PC-9 (cell line): ENCODE data around the gene BCL7B. TPM values are rescaled to one million over a fixed set of nuclear protein-coding genes. Genes with fewer than 3 reads are reported as not detected.
"Not testable (repeated sequence)": the region's sequence is repeated elsewhere in the genome, so short reads cannot be mapped to it uniquely, and the experiment has no call there.

Source experiments
- BruUV-seq: library from RNA; stranded (reverse); fragments of 400-500 nt; replicated peaks from 2 replicates; lab custom pipeline; 2021; lab: Mats Ljungman, UMichigan
- CTCF ChIA-PET: fragments of 300-600 bp; sonication (Branson Sonifier 250); formaldehyde crosslinking; loops from one replicate; lab custom pipeline; 2022; ENCODE audit warnings: antibody characterized with exemption; lab: Charles Lee
- POLR2A ChIA-PET: fragments of 300-600 bp; sonication (Branson Sonifier 250); formaldehyde crosslinking; loops from one replicate; lab custom pipeline; 2022; ENCODE audit warnings: antibody characterized with exemption; ENCODE audit not compliant: unreplicated experiment; lab: Charles Lee
- DNase-seq, 2 experiments: peaks; one replicate each; pipeline versions ENCODE4 v3.0.0 to v3.0.0-alpha.2; 2015 to 2022; ENCODE audit warnings: mixed read lengths in 1 of 2
- H2AFZ ChIP-seq: fragments of 200-600 bp; sonication (generic); 2 replicates; pipeline ENCODE4 v1.8.1; 2017; ENCODE audit warnings: antibody characterized with exemption
- H3F3A ChIP-seq: fragments of 200-600 bp; sonication (generic); 2 replicates; pipeline ENCODE4 v1.8.1; 2017; ENCODE audit warnings: antibody characterized with exemption, mild to moderate bottlenecking, low read depth; ENCODE audit not compliant: insufficient read depth
- H3K27ac ChIP-seq: fragments of 200-600 bp; sonication (generic); 2 replicates; pipeline ENCODE4 v1.6.1; 2016; ENCODE audit warnings: mixed run types
- H3K27me3 ChIP-seq: fragments of 200-600 bp; sonication (generic); 2 replicates; pipeline ENCODE4 v1.6.1; 2016; ENCODE audit warnings: low read depth, mixed run types; ENCODE audit not compliant: insufficient read depth
- H3K36me3 ChIP-seq: fragments of 200-600 bp; sonication (generic); 2 replicates; pipeline ENCODE4 v1.6.1; 2016; ENCODE audit warnings: low read depth, mixed run types
- H3K4me1 ChIP-seq: fragments of 200-600 bp; sonication (generic); replicated peaks from 2 replicates; pipeline ENCODE4 v1.6.1; 2016; ENCODE audit warnings: mixed run types; ENCODE audit not compliant: insufficient read depth
- H3K4me2 ChIP-seq: fragments of 200-600 bp; sonication (generic); 2 replicates; pipeline ENCODE4 v1.6.1; 2017; ENCODE audit warnings: mixed run types
- H3K4me3 ChIP-seq: fragments of 200-600 bp; sonication (generic); 2 replicates; pipeline ENCODE4 v1.6.1; 2016; ENCODE audit warnings: mixed run types
- H3K79me2 ChIP-seq: fragments of 200-600 bp; sonication (generic); 2 replicates; pipeline ENCODE4 v1.6.1; 2017; ENCODE audit warnings: low read depth, mixed run types
- H3K9me2 ChIP-seq: fragments of 200-600 bp; sonication (generic); 2 replicates; pipeline ENCODE4 v1.8.1; 2017; ENCODE audit warnings: mild to moderate bottlenecking; ENCODE audit not compliant: insufficient read depth
- H3K9me3 ChIP-seq: fragments of 200-600 bp; sonication (generic); 2 replicates; pipeline ENCODE4 v1.8.1; 2016; ENCODE audit warnings: low read depth; ENCODE audit not compliant: insufficient read depth
- H4K20me1 ChIP-seq: fragments of 200-600 bp; sonication (generic); 2 replicates; pipeline ENCODE4 v1.8.1; 2017; ENCODE audit not compliant: insufficient read depth
- EZH2 ChIP-seq: fragments of 200-600 bp; sonication (generic); IDR thresholded peaks from 2 replicates; pipeline ENCODE4 v1.8.0; 2017; ENCODE audit warnings: antibody characterized with exemption, low read depth
- intact Hi-C: fragments of 100-400 bp; cut with micrococcal nuclease; formaldehyde crosslinking; loops from one replicate; pipeline ENCODE4 v1.10.0; 2022; ENCODE audit not compliant: unreplicated experiment
- total RNA-seq: library from RNA; stranded (reverse); gene quantifications from 2 replicates; pipeline ENCODE4 v1.2.3, GENCODE V29; 2021
- TF ChIP-seq, protein P1 (sequence below): fragments of 200-600 bp; sonication (generic); conservative IDR thresholded peaks from 2 replicates; pipeline ENCODE4 v1.6.1; 2017; ENCODE audit warnings: mixed run types, antibody characterized with exemption, mild to moderate bottlenecking, moderate library complexity

BCL7B gene
- total RNA-seq, 1 experiment from 2014 or later = 70.4 TPM

DNA sequence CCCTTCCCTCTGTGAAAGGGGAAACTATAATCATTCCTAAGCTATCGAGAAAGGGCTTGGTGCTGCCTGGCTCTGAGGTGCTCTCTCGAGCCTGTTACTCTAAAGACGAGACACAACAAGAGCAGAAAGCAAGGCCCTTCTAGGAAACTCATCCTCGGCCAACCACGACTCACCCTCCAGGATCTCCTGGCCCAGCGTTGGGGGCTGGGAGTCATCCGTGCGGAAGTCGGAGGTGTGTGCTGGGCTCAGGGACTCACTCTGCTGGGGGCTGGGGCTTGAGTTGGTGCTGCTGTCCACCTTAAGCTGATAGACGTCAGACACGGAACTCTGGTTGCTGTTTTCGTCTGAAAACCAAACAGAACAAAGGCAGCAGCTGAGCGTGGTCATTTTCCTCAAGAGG is 17.8 kb downstream of the BCL7B start:
- no peak overlapping the region for H3K4me2 ChIP-seq
- no peaks in the 10 kb centered on the region for H3K27me3 ChIP-seq
- peaks cover 8% of the 10 kb centered on the region for H3K79me2 ChIP-seq
- no peaks in the 10 kb centered on the region; the same call in 1 of the 2 replicates for H3F3A ChIP-seq
- CTCF ChIA-PET = interaction anchor here (0.5 kb wide), 1 partner anchor 13 kb away, joined by 3 read pairs; no protein-coding TSS in a partner anchor
- intact Hi-C loops = no loop called here
- H3K4me1 ChIP-seq = no peaks in the 10 kb centered on the region
- peaks cover 10% of the 10 kb centered on the region; the same call in 1 of the 2 replicates for H4K20me1 ChIP-seq
- DNase-seq = no peak
- BruUV-seq = no TSS peak
- POLR2A ChIA-PET = no interaction called here
- H3K36me3 ChIP-seq = peaks cover 20% of the 10 kb centered on the region; the same call in 1 of the 2 replicates
- H3K4me3 ChIP-seq = no peak overlapping the region
- H3K27ac ChIP-seq = no peak overlapping the region
- TF ChIP-seq, protein P1, sequence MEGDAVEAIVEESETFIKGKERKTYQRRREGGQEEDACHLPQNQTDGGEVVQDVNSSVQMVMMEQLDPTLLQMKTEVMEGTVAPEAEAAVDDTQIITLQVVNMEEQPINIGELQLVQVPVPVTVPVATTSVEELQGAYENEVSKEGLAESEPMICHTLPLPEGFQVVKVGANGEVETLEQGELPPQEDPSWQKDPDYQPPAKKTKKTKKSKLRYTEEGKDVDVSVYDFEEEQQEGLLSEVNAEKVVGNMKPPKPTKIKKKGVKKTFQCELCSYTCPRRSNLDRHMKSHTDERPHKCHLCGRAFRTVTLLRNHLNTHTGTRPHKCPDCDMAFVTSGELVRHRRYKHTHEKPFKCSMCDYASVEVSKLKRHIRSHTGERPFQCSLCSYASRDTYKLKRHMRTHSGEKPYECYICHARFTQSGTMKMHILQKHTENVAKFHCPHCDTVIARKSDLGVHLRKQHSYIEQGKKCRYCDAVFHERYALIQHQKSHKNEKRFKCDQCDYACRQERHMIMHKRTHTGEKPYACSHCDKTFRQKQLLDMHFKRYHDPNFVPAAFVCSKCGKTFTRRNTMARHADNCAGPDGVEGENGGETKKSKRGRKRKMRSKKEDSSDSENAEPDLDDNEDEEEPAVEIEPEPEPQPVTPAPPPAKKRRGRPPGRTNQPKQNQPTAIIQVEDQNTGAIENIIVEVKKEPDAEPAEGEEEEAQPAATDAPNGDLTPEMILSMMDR = no peak
- no peak for TF ChIP-seq EZH2
- no peaks in the 10 kb centered on the region for H3K9me3 ChIP-seq
- H3K9me2 ChIP-seq = no peaks in the 10 kb centered on the region
- H2AFZ ChIP-seq = no peak overlapping the region

DNA sequence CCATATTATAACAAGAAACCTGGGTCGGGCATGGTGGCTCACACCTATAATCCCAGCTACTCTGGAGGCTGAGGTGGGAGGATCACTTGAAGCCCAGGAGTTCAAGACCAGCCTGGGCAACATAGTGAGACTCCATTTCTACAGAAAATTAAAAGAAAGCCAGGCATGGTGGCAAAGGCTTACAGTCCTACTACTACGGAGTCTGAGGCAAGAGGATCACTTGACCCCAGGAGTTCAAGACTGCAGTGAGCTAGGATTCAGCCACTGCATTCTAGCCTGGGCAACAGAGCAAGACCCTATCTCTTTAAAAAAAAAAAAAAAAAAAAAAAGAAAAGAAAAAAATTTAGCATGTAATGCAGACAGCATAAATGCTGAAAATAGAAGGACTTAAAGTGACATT is 19.0 kb downstream of the BCL7B start:
- intact Hi-C loops, DNase-seq, H3K4me2 ChIP-seq, H3K9me3 ChIP-seq, H4K20me1 ChIP-seq, POLR2A ChIA-PET, H3K27me3 ChIP-seq, CTCF ChIA-PET, BruUV-seq, H3K79me2 ChIP-seq, H2AFZ ChIP-seq, H3K4me1 ChIP-seq, H3F3A ChIP-seq, H3K4me3 ChIP-seq, H3K9me2 ChIP-seq, H3K27ac ChIP-seq: not testable (repeated sequence)
- H3K36me3 ChIP-seq = peaks cover 20% of the 10 kb centered on the region; the same call in 1 of the 2 replicates

DNA sequence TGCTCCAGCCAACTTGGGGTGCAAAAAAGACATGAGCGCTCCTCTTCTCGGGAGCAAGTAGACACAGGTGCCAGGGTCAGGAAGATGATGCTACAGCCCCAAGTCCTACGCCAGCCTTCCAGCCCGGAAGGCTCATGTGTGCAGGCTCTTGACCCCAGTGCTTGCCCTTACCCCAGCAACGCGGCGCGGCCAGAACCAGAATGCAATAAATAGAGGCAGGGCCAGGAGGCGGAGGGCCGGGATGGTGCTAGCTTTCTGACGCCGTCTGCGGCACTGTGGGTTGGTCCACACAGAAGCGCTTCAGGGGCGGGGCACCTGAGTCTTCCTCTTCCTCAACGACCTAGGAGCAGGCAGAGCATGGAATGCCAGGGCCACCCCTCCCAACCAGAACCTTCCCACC is 20.4 kb downstream of the BCL7B start:
- CTCF ChIA-PET = no interaction called here
- H3K4me2 ChIP-seq = no peak overlapping the region
- no peaks in the 10 kb centered on the region for H3K4me1 ChIP-seq
- H4K20me1 ChIP-seq = no peaks in the 10 kb centered on the region
- no peak overlapping the region for H3K4me3 ChIP-seq
- peaks cover 2% of the 10 kb centered on the region; the same call in 1 of the 2 replicates for H3K79me2 ChIP-seq
- no peaks in the 10 kb centered on the region for H3K27me3 ChIP-seq
- H3K9me3 ChIP-seq = no peaks in the 10 kb centered on the region
- H3K36me3 ChIP-seq = 0 out of 2 replicates have a peak, but pooled peaks cover 14% of the 10 kb centered on the region
- H2AFZ ChIP-seq = no peak overlapping the region
- no peaks in the 10 kb centered on the region; the same call in 1 of the 2 replicates for H3F3A ChIP-seq
- H3K27ac ChIP-seq = no peak overlapping the region
- POLR2A ChIA-PET = no interaction called here
- no peaks in the 10 kb centered on the region for H3K9me2 ChIP-seq
- no TSS peak for BruUV-seq
- TF ChIP-seq, protein P1 = no peak
- TF ChIP-seq EZH2 = no peak
- intact Hi-C loops = no loop called here
- no peak for DNase-seq

DNA sequence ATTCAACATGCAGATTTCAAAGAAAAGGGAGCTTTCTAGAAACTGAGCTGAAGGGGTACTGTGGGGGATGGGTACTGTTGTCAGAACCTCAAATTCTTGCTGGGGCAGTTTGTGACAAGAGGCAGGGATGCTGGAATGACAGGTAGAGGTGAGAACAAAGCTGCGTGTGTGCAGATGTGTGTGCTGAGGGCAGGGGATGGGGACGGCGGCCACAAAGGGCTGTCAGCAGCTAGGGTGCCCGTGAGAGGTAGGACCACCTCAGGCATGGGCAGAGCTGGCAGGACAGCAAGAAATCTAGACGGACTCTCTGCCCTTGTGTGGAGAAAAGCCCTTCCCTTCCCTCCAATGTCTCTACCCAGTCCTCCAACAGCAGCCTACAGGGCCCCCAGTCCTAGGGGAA is 21.0 kb downstream of the BCL7B start:
- no TSS peak for BruUV-seq
- POLR2A ChIA-PET = no interaction called here
- TF ChIP-seq, protein P1 = no peak
- no peak for TF ChIP-seq EZH2

DNA sequence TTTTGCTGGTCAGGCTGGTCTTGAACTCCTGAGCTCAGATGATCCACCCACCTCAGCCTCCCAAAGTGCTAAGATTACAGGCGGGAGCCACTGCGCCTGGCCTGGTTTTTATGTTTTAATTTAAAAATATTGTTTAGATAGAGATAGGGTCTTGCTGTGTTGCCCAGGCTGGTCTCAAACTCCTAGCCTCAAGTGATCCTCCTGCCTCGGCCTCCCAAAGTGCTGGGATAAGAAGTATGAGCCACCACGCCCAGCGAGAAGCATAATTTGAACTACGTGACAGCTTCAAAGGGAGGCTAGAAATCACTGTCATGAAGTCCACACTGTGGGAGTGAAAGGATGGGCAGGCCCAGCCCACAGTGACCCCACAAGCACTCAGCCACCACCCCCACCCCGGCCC is 21.6 kb downstream of the BCL7B start:
- BruUV-seq, intact Hi-C loops, H2AFZ ChIP-seq, H3K27ac ChIP-seq, H3K4me3 ChIP-seq, H3K27me3 ChIP-seq, DNase-seq, H3K4me2 ChIP-seq, POLR2A ChIA-PET, H3K9me2 ChIP-seq, H3K79me2 ChIP-seq, CTCF ChIA-PET, H3K4me1 ChIP-seq, H3K9me3 ChIP-seq, H4K20me1 ChIP-seq, H3F3A ChIP-seq: not testable (repeated sequence)
- 0 out of 2 replicates have a peak, but pooled peaks cover 12% of the 10 kb centered on the region for H3K36me3 ChIP-seq

More for the DNA sequence above, 21.0 kb downstream of the BCL7B start:
- H3K4me3 ChIP-seq = no peak overlapping the region
- no peaks in the 10 kb centered on the region for H3K4me1 ChIP-seq
- H3K27me3 ChIP-seq = no peaks in the 10 kb centered on the region
- H3K79me2 ChIP-seq = no peaks in the 10 kb centered on the region
- H3K9me3 ChIP-seq = no peaks in the 10 kb centered on the region
- H4K20me1 ChIP-seq = no peaks in the 10 kb centered on the region
- CTCF ChIA-PET = no interaction called here
- no peaks in the 10 kb centered on the region for H3K9me2 ChIP-seq
- no peak overlapping the region for H3K27ac ChIP-seq
- DNase-seq = no peak
- no peak overlapping the region for H2AFZ ChIP-seq
- H3K36me3 ChIP-seq = 0 out of 2 replicates have a peak, but pooled peaks cover 12% of the 10 kb centered on the region
- H3F3A ChIP-seq = no peaks in the 10 kb centered on the region; the same call in 1 of the 2 replicates
- no peak overlapping the region for H3K4me2 ChIP-seq
- intact Hi-C loops = no loop called here
